Fibroblast of lung (primary cell): Measurements from ENCODE around the gene GJD4.

Experiments used
- CTCF ChIP-seq, 2 donors: IDR thresholded peaks in 1 of 2; conservative IDR thresholded peaks in 1 of 2; 1 replicate in 1 of 2; 2 replicates in 1 of 2; pipeline ENCODE4 v1.5.1; 2011 to 2012; ENCODE audit warnings: low read length in 2 of 2, control low read depth in 1 of 2, inconsistent platforms in 1 of 2, low read depth in 1 of 2, mild to moderate bottlenecking in 1 of 2
- EZH2 ChIP-seq: IDR thresholded peaks from 2 replicates; pipeline ENCODE4 v1.5.1; 2012; ENCODE audit warnings: low read length, control low read depth, mild to moderate bottlenecking; ENCODE audit errors: missing control alignments

GRCh38 chr10:35570397-35570796 lies 34.7 kb upstream of the GJD4 start:
- TF ChIP-seq EZH2, result no peak
- no peak for TF ChIP-seq CTCF (conservative IDR thresholded peaks at IDR 0.05 in 1 of 2, IDR thresholded peaks at IDR 0.05 in 1 of 2; ENCODE audit: low read depth in 1 of 2, low read length in 2 of 2)
